ENCODE data around the gene SEPTIN14. TPM values are rescaled to one million over a fixed set of nuclear protein-coding genes. Genes with fewer than 3 reads are reported as not detected.

SEPTIN14 gene
- total and polyA plus RNA-seq, 10 donors = 0.09 to 0.20 TPM; not detected in 8

- Histone ChIP-seq H3K27me3 (replicated peaks in 1 of 7) (no peaks in the 10 kb centered on the region), H3K4me1 (no peaks in the 10 kb centered on the region), H3K9me3 (no peaks in the 10 kb centered on the region), H3K27ac (no peak overlapping the region), H3K36me3 (peaks cover 0 to 7% (median 0%) of the 10 kb centered on the region in 6 donors), H3K4me3 (no peak overlapping the region)
- intact Hi-C loops (cut with DNase I; ENCODE audit: low total_unique reads) = no loop called here
- DNase-seq = no peak
- TF ChIP-seq POLR2A (IDR thresholded peaks at IDR 0.05) = no peak
- TF ChIP-seq CTCF (IDR thresholded peaks at IDR 0.05 in 8 of 11, conservative IDR thresholded peaks at IDR 0.05 in 3 of 11) = no peak
- no peak for TF ChIP-seq POLR2AphosphoS5 (IDR thresholded peaks at IDR 0.05)
- WGBS, 5 donors = 20 to 42% (median 35%) methylated on average over 2 of the region's 2 CpGs
Observed at GRCh38 chr7:55778631-55779030, 83.9 kb downstream of the SEPTIN14 start.

- H3K4me1 ChIP-seq = no peaks in the 10 kb centered on the region
- no peak overlapping the region for H3K27ac ChIP-seq
- H3K36me3 ChIP-seq = peaks cover 0 to 13% (median 0%) of the 10 kb centered on the region in 6 donors
- TF ChIP-seq POLR2A (IDR thresholded peaks at IDR 0.05) = no peak
- no peak for TF ChIP-seq POLR2AphosphoS5 (IDR thresholded peaks at IDR 0.05)
- TF ChIP-seq CTCF (IDR thresholded peaks at IDR 0.05 in 8 of 11, conservative IDR thresholded peaks at IDR 0.05 in 3 of 11) = no peak
- DNase-seq = no peak
- WGBS, 5 donors = 90 to 96% (median 93%) methylated on average over 8 of the region's 8 CpGs
- no peaks in the 10 kb centered on the region for H3K9me3 ChIP-seq
- no peak overlapping the region for H3K4me3 ChIP-seq
- H3K27me3 ChIP-seq (replicated peaks in 1 of 7) = no peaks in the 10 kb centered on the region
- intact Hi-C loops (cut with DNase I; ENCODE audit: low total_unique reads) = no loop called here
Observed at GRCh38 chr7:55776196-55776595, 86.4 kb downstream of the SEPTIN14 start.

- WGBS, 5 donors = 47 to 70% (median 67%) methylated on average over 10 to 11 of the region's 11 CpGs
- Histone ChIP-seq H3K4me3 (no peak overlapping the region), H3K27me3 (replicated peaks in 1 of 7) (no peaks in the 10 kb centered on the region), H3K27ac (no peak overlapping the region), H3K9me3 (no peaks in the 10 kb centered on the region), H3K4me1 (no peaks in the 10 kb centered on the region), H3K36me3 (peaks cover 0 to 13% (median 0%) of the 10 kb centered on the region in 6 donors)
- TF ChIP-seq POLR2AphosphoS5 (IDR thresholded peaks at IDR 0.05) (no peak), CTCF (IDR thresholded peaks at IDR 0.05 in 8 of 11, conservative IDR thresholded peaks at IDR 0.05 in 3 of 11) (no peak), POLR2A (IDR thresholded peaks at IDR 0.05) (no peak)
- no peak for DNase-seq
- intact Hi-C loops (cut with DNase I; ENCODE audit: low total_unique reads) = no loop called here
Observed at GRCh38 chr7:55775051-55775420, 87.5 kb downstream of the SEPTIN14 start.

- H3K27ac ChIP-seq = no peak overlapping the region
- no peaks in the 10 kb centered on the region for H3K27me3 ChIP-seq (replicated peaks in 1 of 7)
- no peak for DNase-seq
- no peaks in the 10 kb centered on the region for H3K9me3 ChIP-seq
- TF ChIP-seq CTCF (IDR thresholded peaks at IDR 0.05 in 8 of 11, conservative IDR thresholded peaks at IDR 0.05 in 3 of 11) (no peak), POLR2AphosphoS5 (IDR thresholded peaks at IDR 0.05) (no peak), POLR2A (IDR thresholded peaks at IDR 0.05) (no peak)
- 64 to 76% (median 73%) methylated on average over 14 of the region's 14 CpGs for WGBS, 5 donors
- no peaks in the 10 kb centered on the region for H3K4me1 ChIP-seq
- no peak overlapping the region for H3K4me3 ChIP-seq
- intact Hi-C loops (cut with DNase I; ENCODE audit: low total_unique reads) = no loop called here
- H3K36me3 ChIP-seq = peaks cover 0 to 13% (median 0%) of the 10 kb centered on the region in 6 donors
Observed at GRCh38 chr7:55774327-55775050, 88.1 kb downstream of the SEPTIN14 start.
